HG03280 (cell line): Measurements from ENCODE around the gene USO1.
"Not testable (repeated sequence)": the region's sequence is repeated elsewhere in the genome, so short reads cannot be mapped to it uniquely, and the experiment has no call there.

Source experiments
- ATAC-seq: cut with Tn5 transposase; IDR thresholded peaks from one replicate; pipeline ENCODE4 v1.9.1; 2021; ENCODE audit warnings: mild to moderate bottlenecking, moderate library complexity; ENCODE audit not compliant: unreplicated experiment

Gene USO1

GRCh38 chr4:75724066-75724866 is at the start of gene USO1:
TSS of gene USO1 (plus strand) at chr4:75724577. CDS start at chr4:75724820, 243 bp downstream.
- peak; percentile 88 for ATAC-seq

- ATAC-seq = no peak
Measured at GRCh38 chr4:75675004-75675531, 49.3 kb upstream of the USO1 start.

GRCh38 chr4:75678473-75678872 is 45.9 kb upstream of the USO1 start:
- ATAC-seq = no peak

GRCh38 chr4:75678965-75679364 is 45.4 kb upstream of the USO1 start:
- ATAC-seq = no peak

GRCh38 chr4:75679876-75680575 is 44.4 kb upstream of the USO1 start:
- no peak for ATAC-seq

GRCh38 chr4:75683482-75684155 is 40.8 kb upstream of the USO1 start:
- ATAC-seq = no peak

GRCh38 chr4:75685546-75686189 is 38.7 kb upstream of the USO1 start:
- no peak for ATAC-seq

- no peak for ATAC-seq
Measured at GRCh38 chr4:75686346-75686745, 38.0 kb upstream of the USO1 start.

- not testable (repeated sequence) for ATAC-seq
Measured at GRCh38 chr4:75687125-75687524, 37.3 kb upstream of the USO1 start.

- not testable (repeated sequence) for ATAC-seq
Measured at GRCh38 chr4:75692066-75692465, 32.3 kb upstream of the USO1 start.

- no peak for ATAC-seq
Measured at GRCh38 chr4:75696071-75696470, 28.3 kb upstream of the USO1 start.

- no peak for ATAC-seq
Measured at GRCh38 chr4:75696581-75696980, 27.8 kb upstream of the USO1 start.

GRCh38 chr4:75698162-75698962 is 26.0 kb upstream of the USO1 start:
- ATAC-seq = peak; percentile 86

- ATAC-seq = peak; percentile 25
Measured at GRCh38 chr4:75698963-75699228, 25.5 kb upstream of the USO1 start.

- no peak for ATAC-seq
Measured at GRCh38 chr4:75699299-75699698, 25.1 kb upstream of the USO1 start.

- no peak for ATAC-seq
Measured at GRCh38 chr4:75702919-75703411, 21.4 kb upstream of the USO1 start.

GRCh38 chr4:75705198-75705977 is 19.0 kb upstream of the USO1 start:
- ATAC-seq = no peak

GRCh38 chr4:75708218-75708691 is 16.1 kb upstream of the USO1 start:
- ATAC-seq = peak; percentile 69

- no peak for ATAC-seq
Measured at GRCh38 chr4:75710246-75710645, 14.1 kb upstream of the USO1 start.
